Smooth muscle cell of trachea (primary cell): Measurements from ENCODE around the gene NEURL3. TPM values are rescaled to one million over a fixed set of nuclear protein-coding genes. Genes with fewer than 3 reads are reported as not detected.

Experiments used
- total RNA-seq: library from RNA; depleted of rRNA; stranded (reverse); fragments of >200 nt; gene quantifications from 2 replicates; pipeline ENCODE4 v1.2.1, GENCODE V29; 2014

NEURL3 gene
- 0.17 TPM in 1 of 2 replicates, not detected in the other for total RNA-seq

GRCh38 chr2:96505231-96505889 is at the start of gene NEURL3:
Gene NEURL3, minus strand, starts transcription at chr2:96505357. Its CDS starts 71 bp downstream, at chr2:96505286.

GRCh38 chr2:96536445-96537065 is 31.4 kb upstream of the NEURL3 start, which contains the start of gene ARID5A:
Gene ARID5A, plus strand, starts transcription at chr2:96536752. Its CDS starts 75 bp downstream, at chr2:96536827.

Other genes starting within 250 kb of the NEURL3 start
- 16.3 and 38.9 TPM in 2 replicates for gene TMEM127, start 239.4 kb downstream of the NEURL3 start, total RNA-seq
- 92.1 and 93.5 TPM in 2 replicates for gene CIAO1, start 239.1 kb downstream of the NEURL3 start, total RNA-seq
- gene SNRNP200, start 199.8 kb downstream of the NEURL3 start, total RNA-seq: 54.9 and 72.9 TPM in 2 replicates
- gene ITPRIPL1, start 180.0 kb downstream of the NEURL3 start, total RNA-seq: 2.9 and 5.8 TPM in 2 replicates
- gene NCAPH, start 169.6 kb downstream of the NEURL3 start, total RNA-seq: 1.2 and 26.3 TPM in 2 replicates
- gene ARID5A, start 31.4 kb upstream of the NEURL3 start, total RNA-seq: 10.9 and 15.5 TPM in 2 replicates
- gene KANSL3, start 133.0 kb upstream of the NEURL3 start, total RNA-seq: 47.6 and 51.4 TPM in 2 replicates
- 1.3 and 1.9 TPM in 2 replicates for gene FER1L5, start 137.4 kb upstream of the NEURL3 start, total RNA-seq
- 28.5 and 38.9 TPM in 2 replicates for gene LMAN2L, start 234.7 kb upstream of the NEURL3 start, total RNA-seq